IMR-90 (cell line): ENCODE measurements around the gene EPHB6. TPM values are rescaled to one million over a fixed set of nuclear protein-coding genes. Genes with fewer than 3 reads are reported as not detected.

Experiments
- ATAC-seq: fragments of 200-7000 bp; cut with Tn5 transposase; 2 replicates; pipeline ENCODE4 v1.9.1; 2020; ENCODE audit warnings: low read depth, mild to moderate bottlenecking, moderate library complexity
- BruUV-seq: library from RNA; stranded (reverse); fragments of 400-500 nt; replicated peaks from 2 replicates; lab custom pipeline; 2021; lab: Mats Ljungman, UMichigan
- CTCF ChIA-PET: fragments of 300-600 bp; formaldehyde crosslinking; extraction: SDS; loops from one replicate; lab custom pipeline; 2021; ENCODE audit warnings: antibody characterized with exemption; lab: Yijun Ruan, JAX
- POLR2A ChIA-PET: fragments of 300-600 bp; sonication (Branson Sonifier 250); formaldehyde crosslinking; loops from one replicate; lab custom pipeline; 2022; ENCODE audit warnings: antibody characterized with exemption; ENCODE audit not compliant: unreplicated experiment; lab: Charles Lee
- DNase-seq: peaks from one replicate; pipeline ENCODE4 v3.0.0; 2013
- H2AFZ ChIP-seq: replicated peaks from 2 replicates; pipeline ENCODE3; 2013; ENCODE audit warnings: low read length, mild to moderate bottlenecking; ENCODE audit not compliant: poor library complexity
- H2AK5ac ChIP-seq: 2 replicates; pipeline ENCODE4 v1.6.1; 2013; ENCODE audit warnings: low read depth, low read length, inconsistent platforms
- H2AK9ac ChIP-seq: replicated peaks from 2 replicates; pipeline ENCODE3; 2013; ENCODE audit warnings: mild to moderate bottlenecking, low read depth, low read length, moderate library complexity; ENCODE audit not compliant: poor library complexity
- H2BK120ac ChIP-seq: 2 replicates; pipeline ENCODE4 v1.6.1; 2013; ENCODE audit warnings: low read depth, low read length, inconsistent platforms
- H2BK15ac ChIP-seq: 3 replicates; pipeline ENCODE4 v1.6.1; 2013; ENCODE audit warnings: low read depth, low read length, inconsistent platforms
- H2BK20ac ChIP-seq: 2 replicates; pipeline ENCODE4 v1.6.1; 2013; ENCODE audit warnings: low read depth, mild to moderate bottlenecking, inconsistent platforms, low read length, moderate library complexity
- H2BK5ac ChIP-seq: 2 replicates; pipeline ENCODE4 v1.6.1; 2013; ENCODE audit warnings: mild to moderate bottlenecking, low read depth, low read length, inconsistent platforms; ENCODE audit not compliant: poor library complexity, severe bottlenecking
- H3K14ac ChIP-seq: replicated peaks from 2 replicates; pipeline ENCODE4 v1.6.1; 2013; ENCODE audit warnings: low read depth, low read length, inconsistent platforms
- H3K18ac ChIP-seq: 2 replicates; pipeline ENCODE4 v1.6.1; 2013; ENCODE audit warnings: low read depth, low read length, control low read depth
- H3K23ac ChIP-seq: 2 replicates; pipeline ENCODE4 v1.6.1; 2013; ENCODE audit warnings: low read depth, low read length, inconsistent platforms
- H3K27ac ChIP-seq: 2 replicates; pipeline ENCODE4 v1.5.1; 2013; ENCODE audit warnings: mild to moderate bottlenecking, control low read depth, low read length; ENCODE audit not compliant: insufficient read depth
- H3K27me3 ChIP-seq: 2 replicates; pipeline ENCODE4 v1.6.1; 2013; ENCODE audit warnings: low read length; ENCODE audit not compliant: control insufficient read depth, insufficient read depth
- H3K36me3 ChIP-seq: 2 replicates; pipeline ENCODE4 v1.6.1; 2013; ENCODE audit warnings: low read length, mixed read lengths; ENCODE audit not compliant: control insufficient read depth, insufficient read depth
- H3K4ac ChIP-seq: 2 replicates; pipeline ENCODE4 v1.6.1; 2013; ENCODE audit warnings: low read depth, low read length, inconsistent platforms
- H3K4me1 ChIP-seq: 2 replicates; pipeline ENCODE4 v1.6.1; 2013; ENCODE audit warnings: low read length, mixed read lengths; ENCODE audit not compliant: control insufficient read depth, insufficient read depth
- H3K4me2 ChIP-seq: 2 replicates; pipeline ENCODE4 v1.6.1; 2013; ENCODE audit warnings: low read depth, mild to moderate bottlenecking, control low read depth, low read length, moderate library complexity
- H3K4me3 ChIP-seq: 2 replicates; pipeline ENCODE4 v1.5.1; 2013; ENCODE audit warnings: low read depth, mild to moderate bottlenecking, control low read depth, low read length, moderate library complexity; ENCODE audit not compliant: insufficient read depth
- H3K56ac ChIP-seq: 2 replicates; pipeline ENCODE4 v1.6.1; 2013; ENCODE audit warnings: low read length, inconsistent platforms; ENCODE audit not compliant: insufficient read depth; ENCODE audit errors: extremely low read depth
- H3K79me1 ChIP-seq, 2 experiments: 2 replicates each; pipeline ENCODE4 v1.6.1; 2013; ENCODE audit warnings: low read length in 2 of 2, inconsistent platforms in 1 of 2, low read depth in 1 of 2
- H3K9ac ChIP-seq: 2 replicates; pipeline ENCODE4 v1.6.1; 2013; ENCODE audit warnings: low read depth, low read length, control low read depth
- H3K9me1 ChIP-seq: 2 replicates; pipeline ENCODE4 v1.6.1; 2013; ENCODE audit warnings: low read length, inconsistent platforms; ENCODE audit not compliant: insufficient read depth
- H3K9me3 ChIP-seq: 2 replicates; pipeline ENCODE4 v1.6.1; 2013; ENCODE audit warnings: low read length; ENCODE audit not compliant: control insufficient read depth, insufficient read depth
- H4K20me1 ChIP-seq: 2 replicates; pipeline ENCODE4 v1.6.1; 2013; ENCODE audit warnings: low read length, inconsistent platforms; ENCODE audit not compliant: insufficient read depth
- H4K5ac ChIP-seq: 2 replicates; pipeline ENCODE4 v1.6.1; 2013; ENCODE audit warnings: mild to moderate bottlenecking, low read depth, low read length, control low read depth
- H4K8ac ChIP-seq, 2 experiments: 2 replicates each; pipeline ENCODE4 v1.6.1; 2013; ENCODE audit warnings: low read depth in 2 of 2, low read length in 2 of 2, control low read depth in 1 of 2, inconsistent platforms in 1 of 2
- H4K91ac ChIP-seq: 2 replicates; pipeline ENCODE4 v1.6.1; 2013; ENCODE audit warnings: low read depth, low read length, inconsistent platforms; ENCODE audit not compliant: insufficient read depth
- BHLHE40 ChIP-seq: fragments of 150-350 bp; IDR thresholded peaks from 2 replicates; pipeline ENCODE4 v1.6.1; 2016; ENCODE audit warnings: mild to moderate bottlenecking, low read depth, low read length
- CEBPB ChIP-seq: IDR thresholded peaks from 2 replicates; pipeline ENCODE4 v1.6.1; 2012; ENCODE audit warnings: low read depth, low read length, improper control_type of control experiment
- CHD1 ChIP-seq: IDR thresholded peaks from 2 replicates; pipeline ENCODE4 v1.6.1; 2012; ENCODE audit warnings: low read depth, low read length, improper control_type of control experiment
- CTCF ChIP-seq: conservative IDR thresholded peaks from 2 replicates; pipeline ENCODE4 v1.5.1; 2012; ENCODE audit warnings: mild to moderate bottlenecking, low read depth, low read length, improper control_type of control experiment
- FOS ChIP-seq: fragments of 150-350 bp; IDR thresholded peaks from 2 replicates; pipeline ENCODE4 v1.6.1; 2016; ENCODE audit warnings: low read depth, low read length
- MAZ ChIP-seq: IDR thresholded peaks from 2 replicates; pipeline ENCODE4 v1.6.1; 2012; ENCODE audit warnings: low read depth, mild to moderate bottlenecking, low read length, improper control_type of control experiment, moderate library complexity, borderline replicate concordance
- NFE2L2 ChIP-seq: fragments of 150-350 bp; IDR thresholded peaks from 2 replicates; pipeline ENCODE4 v1.6.1; 2016; ENCODE audit warnings: low read depth, mild to moderate bottlenecking, low read length
- RAD21 ChIP-seq: IDR thresholded peaks from 2 replicates; pipeline ENCODE4 v1.6.1; 2012; ENCODE audit warnings: low read length, improper control_type of control experiment
- RCOR1 ChIP-seq: IDR thresholded peaks from 2 replicates; pipeline ENCODE4 v1.6.1; 2012; ENCODE audit warnings: mild to moderate bottlenecking, low read length, improper control_type of control experiment; ENCODE audit not compliant: insufficient replicate concordance
- RFX5 ChIP-seq: IDR thresholded peaks from 2 replicates; pipeline ENCODE4 v1.8.0; 2012; ENCODE audit warnings: low read depth, mild to moderate bottlenecking, low read length, moderate library complexity
- WGBS, 2 experiments: methylation state at CpG; one replicate each; pipeline versions ENCODE4 v1.1.5 to v1.1.7; 2013; ENCODE audit warnings: missing lambda C conversion rate in 2 of 2; ENCODE audit not compliant: insufficient read length in 1 of 2; ENCODE audit errors: extremely low coverage in 2 of 2; 5-methylcytosine and 5-hydroxymethylcytosine counted together
- dilution Hi-C: fragments of 300-500 bp; cut with HindIII; formaldehyde crosslinking; loops from one replicate; pipeline ENCODE4 v1.14.3; 2018; ENCODE audit warnings: low sequenced_read_pairs; ENCODE audit not compliant: unreplicated experiment
- in situ Hi-C: fragments of 300-500 bp; cut with MboI; formaldehyde crosslinking; loops from 3 replicates; pipeline ENCODE4 v1.14.3; 2019; ENCODE audit warnings: low sequenced_read_pairs, inconsistent platforms, mixed read lengths
- intact Hi-C: fragments of 100-400 bp; cut with micrococcal nuclease; formaldehyde crosslinking; loops from 2 replicates; pipeline ENCODE4 v1.10.0; 2022
- polyA plus RNA-seq, 3 experiments: library from polyadenylated mRNA; depleted of rRNA; stranded (reverse); fragments of >200 nt; gene quantifications; 2 replicates each; pipeline ENCODE4 v1.2.3, GENCODE V29; 2012; ENCODE audit warnings: low replicate concordance in 1 of 3
- total RNA-seq: library from RNA; depleted of rRNA; stranded (reverse); fragments of >200 nt; gene quantifications from 2 replicates; pipeline ENCODE4 v1.2.3, GENCODE V29; 2012
- TF ChIP-seq, protein P1 (sequence below): fragments of 150-350 bp; IDR thresholded peaks from 2 replicates; pipeline ENCODE4 v1.6.1; 2016; ENCODE audit warnings: low read depth, mild to moderate bottlenecking, low read length, moderate library complexity, borderline replicate concordance

The EPHB6 gene
- total and polyA plus RNA-seq, 2 of the 4 experiments (the other 2 are of a cell fraction): under 0.01 to 0.60 TPM

DNA sequence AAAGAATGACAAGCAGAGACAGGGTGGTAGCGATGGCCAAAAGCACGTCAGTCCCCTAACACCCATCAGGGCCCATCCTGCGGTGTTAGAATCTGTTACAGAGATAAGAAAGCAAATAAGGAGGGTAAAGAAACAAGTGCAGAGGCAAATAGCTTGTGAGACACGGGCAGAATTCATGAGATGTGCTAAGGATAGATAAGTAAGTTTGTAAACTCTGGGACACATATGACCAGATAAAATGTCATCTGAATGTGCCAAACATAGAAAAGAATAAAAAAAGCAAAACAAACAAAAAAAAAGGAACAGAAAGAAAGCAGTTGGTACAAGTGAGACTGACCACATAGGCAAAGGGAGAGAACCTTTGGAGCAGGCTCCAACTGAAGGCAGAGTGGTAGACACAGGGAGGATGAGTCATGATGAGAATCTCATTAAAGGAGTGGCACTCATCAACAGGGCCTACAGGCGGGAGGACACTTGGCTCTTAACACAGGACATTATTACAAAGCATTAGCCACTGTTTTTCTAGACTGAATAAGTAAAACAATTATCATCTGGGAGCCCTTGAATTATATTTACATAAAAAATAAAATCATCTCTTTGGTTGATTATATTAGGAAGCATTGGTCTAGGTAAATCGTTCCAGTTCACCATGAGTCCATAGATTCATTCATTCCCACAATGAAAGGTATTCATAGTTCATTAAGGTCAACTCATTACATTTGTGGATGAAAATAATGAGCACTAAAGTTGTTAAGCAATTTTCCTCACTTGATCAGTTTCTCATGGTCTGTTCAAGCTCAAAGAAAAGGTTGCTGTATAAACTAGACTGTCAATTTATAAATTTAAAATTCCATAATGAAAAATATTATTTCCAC is 21.5 kb upstream of the EPHB6 start (continued):
- no peak for TF ChIP-seq CTCF

- H3K4me2 ChIP-seq: no peak overlapping the region
- no peak overlapping the region for H2BK120ac ChIP-seq
- no peak overlapping the region for H2BK15ac ChIP-seq
- no peak overlapping the region for H3K27ac ChIP-seq
- no peak overlapping the region for H3K9ac ChIP-seq
- H3K18ac ChIP-seq: no peak overlapping the region
- intact Hi-C loops: no loop called here
- no peaks in the 10 kb centered on the region for H3K9me3 ChIP-seq
- no peak overlapping the region for H4K8ac ChIP-seq
- no peak overlapping the region for H3K4me3 ChIP-seq
- H3K4me1 ChIP-seq: no peaks in the 10 kb centered on the region
- in situ Hi-C loops: no loop called here
- ChIA-PET CTCF (no interaction called here), POLR2A (no interaction called here)
- no peak overlapping the region for H2AK5ac ChIP-seq
- no TSS peak for BruUV-seq
- dilution Hi-C loops: no loop called here
- no peak overlapping the region for H3K14ac ChIP-seq
- H2AK9ac ChIP-seq: no peak overlapping the region
- no peak overlapping the region for H2BK20ac ChIP-seq
- no peaks in the 10 kb centered on the region for H3K36me3 ChIP-seq
- no peaks in the 10 kb centered on the region for H3K9me1 ChIP-seq
- H2BK5ac ChIP-seq: no peak overlapping the region
- H3K27me3 ChIP-seq: no peaks in the 10 kb centered on the region
- no peak overlapping the region for H4K5ac ChIP-seq
- H3K4ac ChIP-seq: no peak overlapping the region
- H4K20me1 ChIP-seq: no peaks in the 10 kb centered on the region
- H4K91ac ChIP-seq: no peak overlapping the region
- H3K23ac ChIP-seq: no peak overlapping the region
- no peak for ATAC-seq
- DNase-seq: no peak
- no peaks in the 10 kb centered on the region for H3K79me1 ChIP-seq
- WGBS, 2 experiments: no CpG with 5 or more reads among the region's 3 CpGs
- no peak overlapping the region for H3K56ac ChIP-seq
- H2AFZ ChIP-seq: no peak overlapping the region
- TF ChIP-seq CTCF (no peak), BHLHE40 (no peak), MAZ (no peak), RAD21 (no peak), RCOR1 (no peak), NFE2L2 (no peak), FOS (no peak), CHD1 (no peak), RFX5 (no peak), CEBPB (no peak)
- TF ChIP-seq, protein P1, sequence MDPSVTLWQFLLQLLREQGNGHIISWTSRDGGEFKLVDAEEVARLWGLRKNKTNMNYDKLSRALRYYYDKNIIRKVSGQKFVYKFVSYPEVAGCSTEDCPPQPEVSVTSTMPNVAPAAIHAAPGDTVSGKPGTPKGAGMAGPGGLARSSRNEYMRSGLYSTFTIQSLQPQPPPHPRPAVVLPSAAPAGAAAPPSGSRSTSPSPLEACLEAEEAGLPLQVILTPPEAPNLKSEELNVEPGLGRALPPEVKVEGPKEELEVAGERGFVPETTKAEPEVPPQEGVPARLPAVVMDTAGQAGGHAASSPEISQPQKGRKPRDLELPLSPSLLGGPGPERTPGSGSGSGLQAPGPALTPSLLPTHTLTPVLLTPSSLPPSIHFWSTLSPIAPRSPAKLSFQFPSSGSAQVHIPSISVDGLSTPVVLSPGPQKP: no peak
Observed at GRCh38 chr7:142835487-142835886, 19.4 kb upstream of the EPHB6 start.
